Colonic mucosa (tissue), 4 donors: ENCODE results near the gene LRSAM1. TPM values are rescaled to one million over a fixed set of nuclear protein-coding genes. Genes with fewer than 3 reads are reported as not detected.

Experiments used
- DNase-seq: peaks from one replicate; pipeline ENCODE4 v3.0.0-alpha.2; 2020
- H3K27ac ChIP-seq: fragments of 200-600 bp; one replicate; pipeline ENCODE4 v1.8.0; 2021
- H3K27me3 ChIP-seq: fragments of 200-600 bp; one replicate; pipeline ENCODE4 v1.8.0; 2021
- H3K36me3 ChIP-seq: fragments of 200-600 bp; one replicate; pipeline ENCODE4 v1.8.0; 2021
- H3K4me1 ChIP-seq: fragments of 200-600 bp; one replicate; pipeline ENCODE4 v1.8.0; 2021; ENCODE audit warnings: mild to moderate bottlenecking
- H3K4me3 ChIP-seq: fragments of 200-600 bp; one replicate; pipeline ENCODE4 v1.8.0; 2021
- H3K9ac ChIP-seq, 2 donors: one replicate each; pipeline ENCODE4 v1.7.0; 2013; ENCODE audit warnings: control low read depth in 2 of 2, low read depth in 2 of 2, low read length in 2 of 2
- H3K9me3 ChIP-seq: fragments of 200-600 bp; one replicate; pipeline ENCODE4 v1.8.0; 2021
- intact Hi-C: fragments of 100-400 bp; cut with DNase I; formaldehyde crosslinking; loops from one replicate; pipeline ENCODE4 v1.14.1; 2022
- total RNA-seq, 2 donors: library from RNA; stranded (reverse); fragmentation: NEBNext Ultra II Directional in 1 of 2; extraction: Animal tissue kit (Norgen Biotek cat#: 25700) in 1 of 2; gene quantifications; one replicate each; pipeline ENCODE4 v1.2.1, GENCODE V29; 2021
- TF ChIP-seq, protein P1 (sequence below): fragments of 200-600 bp; IDR thresholded peaks from one replicate; pipeline ENCODE4 v1.8.0; 2022; ENCODE audit warnings: antibody characterized with exemption, mild to moderate bottlenecking
- donor health status: healthy.
- donor health status: DM: no; HTN: no; CAD: no.
- donor health status: DM: no; HTN: no; CAD: no.

The LRSAM1 gene
- total RNA-seq, 2 donors from 2014 or later, result 14.7 to 15.6 TPM

DNA sequence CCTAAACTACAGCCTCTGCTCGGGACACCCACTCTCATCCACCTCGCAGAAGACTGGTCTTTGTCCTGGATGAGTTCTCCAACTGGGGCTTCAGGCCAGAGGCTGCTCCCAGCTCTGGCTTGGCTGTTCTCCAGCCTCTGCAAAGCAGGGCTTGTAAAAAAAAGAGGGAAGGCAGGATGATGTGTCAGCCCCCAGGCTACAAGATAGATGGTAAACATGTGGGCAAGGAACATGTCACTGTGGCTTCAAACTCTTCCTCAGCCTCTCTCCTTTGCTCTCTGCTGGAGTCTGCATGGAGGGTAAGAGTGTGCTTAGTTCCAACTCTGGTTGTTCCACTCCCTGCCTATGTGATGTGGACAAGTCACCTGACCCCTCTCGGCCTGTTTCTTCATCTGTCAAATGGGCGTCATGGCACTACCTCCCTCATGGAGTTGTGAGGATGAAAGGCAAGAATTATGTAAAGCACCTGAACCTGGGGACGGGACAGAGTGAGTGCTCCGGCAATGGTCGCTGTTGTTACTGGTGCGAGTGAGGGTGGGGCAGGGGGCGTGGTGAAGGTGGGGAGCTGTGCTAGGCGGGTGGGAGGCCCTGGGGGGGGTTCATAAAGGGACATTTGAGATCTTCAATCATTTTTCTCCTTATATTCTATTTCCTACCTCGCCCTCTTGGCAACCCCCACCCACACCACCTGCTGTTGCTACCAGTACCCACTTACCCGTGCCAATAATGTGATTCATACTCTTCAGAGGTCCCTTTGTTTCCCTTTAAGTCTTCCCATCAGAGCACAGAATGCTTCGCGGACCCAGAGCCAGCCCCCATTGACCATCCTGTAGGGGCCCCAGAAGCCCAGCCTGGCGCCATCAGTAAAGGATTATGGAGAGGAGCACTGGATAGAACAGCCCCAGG lies 33.9 kb upstream of the LRSAM1 start:
- H3K9ac ChIP-seq, result no peak overlapping the region
- TF ChIP-seq, protein P1, sequence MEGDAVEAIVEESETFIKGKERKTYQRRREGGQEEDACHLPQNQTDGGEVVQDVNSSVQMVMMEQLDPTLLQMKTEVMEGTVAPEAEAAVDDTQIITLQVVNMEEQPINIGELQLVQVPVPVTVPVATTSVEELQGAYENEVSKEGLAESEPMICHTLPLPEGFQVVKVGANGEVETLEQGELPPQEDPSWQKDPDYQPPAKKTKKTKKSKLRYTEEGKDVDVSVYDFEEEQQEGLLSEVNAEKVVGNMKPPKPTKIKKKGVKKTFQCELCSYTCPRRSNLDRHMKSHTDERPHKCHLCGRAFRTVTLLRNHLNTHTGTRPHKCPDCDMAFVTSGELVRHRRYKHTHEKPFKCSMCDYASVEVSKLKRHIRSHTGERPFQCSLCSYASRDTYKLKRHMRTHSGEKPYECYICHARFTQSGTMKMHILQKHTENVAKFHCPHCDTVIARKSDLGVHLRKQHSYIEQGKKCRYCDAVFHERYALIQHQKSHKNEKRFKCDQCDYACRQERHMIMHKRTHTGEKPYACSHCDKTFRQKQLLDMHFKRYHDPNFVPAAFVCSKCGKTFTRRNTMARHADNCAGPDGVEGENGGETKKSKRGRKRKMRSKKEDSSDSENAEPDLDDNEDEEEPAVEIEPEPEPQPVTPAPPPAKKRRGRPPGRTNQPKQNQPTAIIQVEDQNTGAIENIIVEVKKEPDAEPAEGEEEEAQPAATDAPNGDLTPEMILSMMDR, result no peak
- H3K4me1 ChIP-seq, result peaks cover 7% of the 10 kb centered on the region
- no peaks in the 10 kb centered on the region for H3K9me3 ChIP-seq
- H3K27me3 ChIP-seq, result no peaks in the 10 kb centered on the region
- intact Hi-C loops, result no loop called here
- H3K36me3 ChIP-seq, result no peaks in the 10 kb centered on the region
- DNase-seq, result no peak
- H3K4me3 ChIP-seq, result no peak overlapping the region
- no peak overlapping the region for H3K27ac ChIP-seq

DNA sequence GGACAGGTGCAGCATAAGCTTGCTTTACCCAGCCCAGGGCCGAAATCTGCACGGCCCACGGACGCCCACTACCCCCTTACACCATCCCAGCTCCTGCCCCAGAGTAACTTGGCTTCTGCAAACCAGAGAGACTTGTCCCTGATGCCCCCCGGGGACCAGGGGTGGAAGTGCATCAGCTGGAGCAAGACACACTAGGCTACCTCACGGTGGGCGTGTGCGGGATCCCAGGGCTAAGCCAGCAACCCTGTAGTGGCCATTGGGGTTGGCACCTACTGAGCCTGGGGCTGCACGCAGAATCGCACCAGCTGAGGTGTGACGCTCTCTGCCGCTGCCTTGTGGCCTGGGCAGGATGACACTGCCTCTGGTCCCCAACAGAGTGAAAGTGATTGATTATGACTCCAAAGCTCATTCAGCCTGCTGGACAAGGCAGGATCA lies 33.3 kb upstream of the LRSAM1 start:
- Histone ChIP-seq H3K27ac (no peak overlapping the region), H3K4me1 (peaks cover 14% of the 10 kb centered on the region), H3K9me3 (no peaks in the 10 kb centered on the region), H3K9ac (no peak overlapping the region), H3K27me3 (no peaks in the 10 kb centered on the region), H3K36me3 (no peaks in the 10 kb centered on the region), H3K4me3 (no peak overlapping the region)
- DNase-seq, result no peak
- TF ChIP-seq, protein P1, result no peak
- intact Hi-C loops, result no loop called here

DNA sequence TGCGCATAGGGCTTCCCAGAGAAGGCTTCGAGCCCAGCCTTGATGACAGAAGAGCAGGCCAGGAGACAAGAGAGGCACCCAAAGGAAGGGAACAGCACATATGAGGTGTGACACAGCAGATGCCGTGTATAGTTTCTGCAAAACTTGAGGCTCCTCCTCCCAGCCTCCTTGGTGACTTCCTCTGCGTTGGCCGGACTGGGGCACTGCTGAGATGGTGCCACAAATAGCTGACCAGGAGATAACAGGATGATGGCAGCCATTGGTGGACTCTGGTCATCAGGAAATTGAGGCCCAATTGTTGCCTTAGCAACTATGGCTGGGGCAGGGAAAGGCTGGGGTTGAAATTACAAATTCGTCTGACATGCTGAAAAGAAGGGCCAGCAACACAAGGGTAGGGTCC lies 32.0 kb upstream of the LRSAM1 start:
- H3K36me3 ChIP-seq, result no peaks in the 10 kb centered on the region
- peak overlapping the region in 1 of 2 donors; percentile 80 for H3K9ac ChIP-seq
- TF ChIP-seq, protein P1, result no peak
- no peaks in the 10 kb centered on the region for H3K9me3 ChIP-seq
- intact Hi-C loops, result no loop called here
- no peak for DNase-seq
- H3K4me1 ChIP-seq, result peaks cover 15% of the 10 kb centered on the region
- H3K4me3 ChIP-seq, result no peak overlapping the region
- no peaks in the 10 kb centered on the region for H3K27me3 ChIP-seq
- H3K27ac ChIP-seq, result no peak overlapping the region

DNA sequence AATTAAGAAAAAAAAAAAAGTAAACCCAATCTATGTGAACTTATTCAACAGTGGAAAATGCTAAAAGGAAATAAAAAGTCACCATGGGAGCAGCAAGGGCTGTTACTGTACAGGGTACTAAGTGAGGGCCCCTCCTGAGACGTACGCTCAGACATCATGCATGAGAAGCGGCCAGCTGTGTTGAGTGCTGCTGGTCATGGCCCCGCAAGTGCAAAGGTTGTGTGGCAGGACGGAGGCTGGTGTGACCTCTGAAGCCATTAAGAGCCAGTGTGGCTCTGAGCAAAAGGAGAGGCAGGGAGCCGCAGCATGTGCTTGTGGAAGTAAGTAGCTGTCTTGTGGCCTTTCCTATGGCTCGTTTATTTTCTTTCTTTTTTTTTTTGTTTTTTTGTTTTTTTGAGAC lies 30.3 kb upstream of the LRSAM1 start:
- no peak for DNase-seq
- intact Hi-C loops, result no loop called here

DNA sequence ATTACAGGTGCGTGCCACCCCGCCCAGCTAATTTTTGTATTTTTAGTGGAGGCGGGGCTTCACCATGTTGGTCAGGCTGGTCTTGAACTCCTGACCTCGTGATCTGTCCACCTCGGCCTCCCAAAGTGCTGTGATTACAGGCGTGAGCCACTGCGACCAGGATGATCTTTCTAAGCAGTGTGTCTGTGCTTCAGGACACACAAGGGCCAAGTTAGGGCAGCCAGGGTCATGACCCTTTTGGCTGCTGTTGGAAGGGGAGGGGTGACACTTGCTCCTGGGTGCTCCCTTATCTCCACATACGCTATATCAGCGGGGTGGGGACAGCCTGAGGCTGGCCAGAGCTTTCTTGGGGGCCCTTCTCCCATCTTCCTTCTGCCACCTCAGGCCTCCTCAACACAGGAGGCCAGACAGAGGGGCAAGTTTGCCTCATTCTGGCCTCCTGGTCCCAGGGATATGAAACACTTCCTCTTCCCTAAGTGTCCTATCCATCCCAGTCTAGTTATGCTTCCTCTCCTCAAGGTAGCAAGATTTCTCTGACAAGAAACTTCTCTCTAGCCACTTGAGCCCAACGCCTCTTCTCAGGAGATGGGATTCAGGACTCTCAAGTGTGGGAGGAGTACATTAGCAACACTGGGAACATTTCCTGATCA lies 29.1 kb upstream of the LRSAM1 start:
- DNase-seq, result no peak
- Histone ChIP-seq H3K27ac (no peak overlapping the region), H3K4me3 (peak overlapping the region; percentile 99), H3K9ac (no peak overlapping the region), H3K27me3 (no peaks in the 10 kb centered on the region), H3K36me3 (no peaks in the 10 kb centered on the region), H3K9me3 (no peaks in the 10 kb centered on the region), H3K4me1 (peaks cover 22% of the 10 kb centered on the region)
- TF ChIP-seq, protein P1, result no peak
- intact Hi-C loops, result no loop called here

More for the DNA sequence above, 30.3 kb upstream of the LRSAM1 start:
- no peaks in the 10 kb centered on the region for H3K36me3 ChIP-seq
- TF ChIP-seq, protein P1, result no peak
- peaks cover 22% of the 10 kb centered on the region for H3K4me1 ChIP-seq
- H3K9me3 ChIP-seq, result no peaks in the 10 kb centered on the region
- H3K4me3 ChIP-seq, result no peak overlapping the region
- H3K27me3 ChIP-seq, result no peaks in the 10 kb centered on the region
- H3K9ac ChIP-seq, result no peak overlapping the region
- H3K27ac ChIP-seq, result no peak overlapping the region
